ENCODE measurements around the gene NINJ2. TPM values are rescaled to one million over a fixed set of nuclear protein-coding genes. Genes with fewer than 3 reads are reported as not detected.

NINJ2 gene
- total RNA-seq, 4 donors from 2014 or later: 0.49 to 7.2 (median 2.0) TPM

DNA sequence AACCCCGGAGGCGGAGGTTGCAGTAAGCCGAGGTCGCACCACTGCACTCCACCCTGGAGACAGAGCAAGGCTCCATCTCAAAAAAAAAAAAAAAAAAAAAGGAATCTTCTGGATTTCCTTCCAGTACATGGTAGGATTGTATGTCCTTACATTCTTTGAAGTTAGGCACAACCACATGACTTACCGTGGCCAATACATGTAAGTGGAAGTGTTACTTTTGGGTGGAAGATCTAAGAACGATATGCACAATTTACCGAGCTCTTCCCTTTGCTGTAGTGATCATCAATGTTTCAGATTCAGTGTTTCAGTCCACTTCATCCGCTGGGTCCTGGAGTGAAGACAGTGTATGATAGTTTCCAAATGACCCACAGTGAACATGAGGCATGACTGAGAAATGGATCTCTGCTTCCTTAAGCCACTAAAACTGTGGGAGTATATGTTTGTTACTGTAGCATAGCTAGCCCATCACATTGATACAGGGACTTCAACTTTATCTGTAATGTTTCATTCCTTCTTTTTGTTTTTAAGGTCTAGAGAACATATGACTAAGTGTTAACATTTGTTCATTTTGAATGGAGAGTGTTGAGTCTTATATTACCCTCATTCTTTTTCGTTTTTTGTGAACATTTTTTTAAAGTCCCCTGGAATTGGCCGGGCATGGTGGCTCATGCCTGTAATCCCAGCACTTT is 18.5 kb upstream of the NINJ2 start:
- Histone ChIP-seq H3K27me3 (no peaks in the 10 kb centered on the region), H3K27ac (no peak overlapping the region), H3K9me3 (no peaks in the 10 kb centered on the region), H3K4me1 (no peaks in the 10 kb centered on the region), H3K4me3 (replicated peaks in 1 of 3) (no peak overlapping the region), H3K36me3 (no peaks in the 10 kb centered on the region)
- no peak for DNase-seq
- intact Hi-C loops (cut with DNase I): no loop called here
- 94 to 96% methylated on average over 10 of the region's 10 CpGs for whole genome bisulfite sequencing, 2 donors
- TF ChIP-seq, protein P1, sequence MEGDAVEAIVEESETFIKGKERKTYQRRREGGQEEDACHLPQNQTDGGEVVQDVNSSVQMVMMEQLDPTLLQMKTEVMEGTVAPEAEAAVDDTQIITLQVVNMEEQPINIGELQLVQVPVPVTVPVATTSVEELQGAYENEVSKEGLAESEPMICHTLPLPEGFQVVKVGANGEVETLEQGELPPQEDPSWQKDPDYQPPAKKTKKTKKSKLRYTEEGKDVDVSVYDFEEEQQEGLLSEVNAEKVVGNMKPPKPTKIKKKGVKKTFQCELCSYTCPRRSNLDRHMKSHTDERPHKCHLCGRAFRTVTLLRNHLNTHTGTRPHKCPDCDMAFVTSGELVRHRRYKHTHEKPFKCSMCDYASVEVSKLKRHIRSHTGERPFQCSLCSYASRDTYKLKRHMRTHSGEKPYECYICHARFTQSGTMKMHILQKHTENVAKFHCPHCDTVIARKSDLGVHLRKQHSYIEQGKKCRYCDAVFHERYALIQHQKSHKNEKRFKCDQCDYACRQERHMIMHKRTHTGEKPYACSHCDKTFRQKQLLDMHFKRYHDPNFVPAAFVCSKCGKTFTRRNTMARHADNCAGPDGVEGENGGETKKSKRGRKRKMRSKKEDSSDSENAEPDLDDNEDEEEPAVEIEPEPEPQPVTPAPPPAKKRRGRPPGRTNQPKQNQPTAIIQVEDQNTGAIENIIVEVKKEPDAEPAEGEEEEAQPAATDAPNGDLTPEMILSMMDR (IDR thresholded peaks at IDR 0.05): no peak
- no peak for TF ChIP-seq POLR2A (IDR thresholded peaks at IDR 0.05)

DNA sequence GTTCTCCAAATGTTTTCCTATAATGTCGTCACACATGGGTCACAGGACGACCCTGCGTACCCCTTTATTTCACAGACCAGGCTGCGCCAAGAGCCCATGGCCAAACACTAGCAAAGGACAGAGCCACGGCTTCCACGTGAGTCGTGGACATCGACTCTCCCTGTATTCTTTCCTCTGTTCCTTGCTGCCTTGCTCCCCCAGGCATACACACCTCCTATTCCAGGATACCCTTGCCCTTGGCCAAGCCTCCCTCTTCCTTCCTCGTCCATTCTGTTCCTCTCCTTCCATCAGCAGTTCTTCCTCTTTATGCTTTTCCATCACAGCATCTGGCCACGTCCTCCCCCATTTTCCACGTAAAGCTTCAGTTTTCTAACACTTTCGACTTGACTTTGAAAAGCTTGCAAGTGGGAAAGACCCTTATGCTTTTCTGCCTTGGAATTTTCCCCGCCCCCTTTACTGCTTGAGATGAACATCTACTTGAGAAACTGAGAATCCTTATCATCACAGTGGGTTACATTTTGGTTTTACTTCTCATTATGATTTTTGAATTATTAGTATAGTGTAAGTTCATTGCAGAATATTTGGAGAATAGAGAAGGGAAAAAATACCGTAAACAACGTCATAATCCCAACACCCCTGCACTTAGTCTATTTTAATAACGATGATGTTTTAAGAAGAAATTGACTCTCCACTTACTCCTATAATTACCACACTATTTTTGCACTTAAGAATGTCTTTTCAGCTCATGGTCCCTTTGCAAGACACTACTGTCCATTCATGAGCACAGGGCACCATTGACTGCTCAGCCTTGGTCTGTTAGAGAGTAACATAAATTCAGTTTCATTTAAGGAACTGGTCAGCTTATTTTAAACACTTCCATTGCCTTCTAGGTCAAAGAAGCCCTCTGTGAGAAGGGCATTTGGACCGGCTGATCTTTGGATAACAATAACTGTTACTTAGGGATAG is 15.8 kb upstream of the NINJ2 start:
- WGBS, 2 donors: 86% methylated on average over 17 of the region's 17 CpGs

DNA sequence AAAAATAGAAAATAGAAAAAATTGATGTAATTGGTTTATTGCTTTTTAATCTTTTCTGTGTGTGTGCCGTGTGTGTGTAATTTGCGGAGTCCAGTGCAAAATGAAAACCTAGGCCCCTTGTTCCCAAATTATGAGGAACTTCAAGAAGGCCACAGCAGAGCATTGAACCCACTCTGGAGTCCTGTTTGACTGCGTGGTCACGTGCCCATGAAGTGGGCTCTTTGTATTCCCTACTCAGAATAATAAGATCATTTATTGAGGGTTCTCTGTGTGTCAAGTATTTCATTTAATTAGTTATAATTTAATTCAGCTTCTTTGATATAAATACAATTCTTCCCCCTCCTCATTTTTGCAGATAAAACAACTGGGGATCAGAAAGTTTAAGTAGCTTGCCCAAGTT is 12.3 kb upstream of the NINJ2 start:
- no peaks in the 10 kb centered on the region for H3K36me3 ChIP-seq
- intact Hi-C loops (cut with DNase I): no loop called here
- no peaks in the 10 kb centered on the region for H3K4me1 ChIP-seq
- no peaks in the 10 kb centered on the region for H3K9me3 ChIP-seq
- TF ChIP-seq, protein P1 (IDR thresholded peaks at IDR 0.05): no peak
- no peak for TF ChIP-seq POLR2A (IDR thresholded peaks at IDR 0.05)
- WGBS, 2 donors: 92 to 93% methylated on average over 4 of the region's 4 CpGs
- no peak overlapping the region for H3K4me3 ChIP-seq (replicated peaks in 1 of 3)
- no peak for DNase-seq
- H3K27me3 ChIP-seq: no peaks in the 10 kb centered on the region
- H3K27ac ChIP-seq: no peak overlapping the region

More for the DNA sequence above, 15.8 kb upstream of the NINJ2 start:
- no peaks in the 10 kb centered on the region for H3K4me1 ChIP-seq
- no peak for DNase-seq
- H3K36me3 ChIP-seq: no peaks in the 10 kb centered on the region
- H3K27ac ChIP-seq: no peak overlapping the region
- TF ChIP-seq, protein P1 (IDR thresholded peaks at IDR 0.05): no peak
- TF ChIP-seq POLR2A (IDR thresholded peaks at IDR 0.05): no peak
- H3K9me3 ChIP-seq: no peaks in the 10 kb centered on the region
- no peak overlapping the region for H3K4me3 ChIP-seq (replicated peaks in 1 of 3)
- H3K27me3 ChIP-seq: no peaks in the 10 kb centered on the region
- intact Hi-C loops (cut with DNase I): no loop called here

DNA sequence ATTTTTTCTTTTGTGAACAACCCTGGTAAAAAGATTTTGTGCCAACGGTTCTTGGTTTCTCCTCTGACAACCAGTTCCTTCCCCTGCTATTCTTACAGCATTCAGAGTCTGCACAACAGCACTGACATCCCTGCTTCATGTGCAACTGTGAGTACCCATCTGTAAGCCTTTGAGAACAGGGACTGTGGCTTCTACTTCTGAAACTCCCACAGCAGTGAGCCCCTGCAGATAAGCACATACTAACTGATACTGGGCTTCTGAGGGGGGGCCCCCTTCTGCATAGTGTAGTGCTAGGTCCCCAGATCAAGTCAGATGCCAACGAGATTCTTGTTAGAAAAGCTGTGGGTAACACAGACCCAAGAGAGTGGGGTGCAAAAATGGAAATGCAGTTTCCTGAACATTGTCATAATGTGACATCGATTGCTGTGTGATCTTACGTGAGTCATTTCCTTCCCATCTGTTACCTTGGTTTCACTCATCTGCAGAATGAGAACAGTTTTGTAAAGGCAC is 11.1 kb upstream of the NINJ2 start:
- no peak for DNase-seq
- no peak overlapping the region for H3K27ac ChIP-seq
- no peaks in the 10 kb centered on the region for H3K27me3 ChIP-seq
- H3K9me3 ChIP-seq: no peaks in the 10 kb centered on the region
- H3K4me1 ChIP-seq: no peaks in the 10 kb centered on the region
- H3K4me3 ChIP-seq (replicated peaks in 1 of 3): no peak overlapping the region
- 61 to 62% methylated on average over 4 of the region's 4 CpGs for WGBS, 2 donors
- no peak for TF ChIP-seq POLR2A (IDR thresholded peaks at IDR 0.05)
- TF ChIP-seq, protein P1 (IDR thresholded peaks at IDR 0.05): no peak
- H3K36me3 ChIP-seq: no peaks in the 10 kb centered on the region
- intact Hi-C loops (cut with DNase I): no loop called here
